GDM1 (cell line): ENCODE data around the gene TMEM44.
"Not testable (repeated sequence)": the region's sequence is repeated elsewhere in the genome, so short reads cannot be mapped to it uniquely, and the experiment has no call there.

Source experiments
- DNase-seq: peaks from one replicate; lab custom pipeline; 2025; lab: John Stamatoyannopoulos, UW

TMEM44 gene

GRCh38 chr3:194642769-194643168 is 9.6 kb upstream of the TMEM44 start:
- DNase-seq, result no peak

- DNase-seq, result no peak
Observed at GRCh38 chr3:194640829-194641228, 7.6 kb upstream of the TMEM44 start.

- DNase-seq, result no peak
Observed at GRCh38 chr3:194638991-194639605, 5.9 kb upstream of the TMEM44 start.

- no peak for DNase-seq
Observed at GRCh38 chr3:194637541-194638400, 4.6 kb upstream of the TMEM44 start.

- DNase-seq, result no peak
Observed at GRCh38 chr3:194637066-194637465, 3.8 kb upstream of the TMEM44 start.

- peak; percentile 64 for DNase-seq
Observed at GRCh38 chr3:194632809-194633348, 340 bp downstream of the TMEM44 start.

GRCh38 chr3:194632226-194632808 is 902 bp downstream of the TMEM44 start:
- no peak for DNase-seq

- DNase-seq, result no peak
Observed at GRCh38 chr3:194631696-194632095, 1.5 kb downstream of the TMEM44 start.

- DNase-seq, result not testable (repeated sequence)
Observed at GRCh38 chr3:194630681-194631080, 2.5 kb downstream of the TMEM44 start.

- no peak for DNase-seq
Observed at GRCh38 chr3:194624956-194625355, 8.3 kb downstream of the TMEM44 start.

GRCh38 chr3:194623449-194624290 is 9.5 kb downstream of the TMEM44 start:
- no peak for DNase-seq

GRCh38 chr3:194622621-194623340 is 10.4 kb downstream of the TMEM44 start:
- no peak for DNase-seq

GRCh38 chr3:194621947-194622346 is 11.3 kb downstream of the TMEM44 start:
- DNase-seq, result no peak

GRCh38 chr3:194620196-194620595 is 13.0 kb downstream of the TMEM44 start:
- no peak for DNase-seq

- DNase-seq, result no peak
Observed at GRCh38 chr3:194619741-194620140, 13.5 kb downstream of the TMEM44 start.

GRCh38 chr3:194618858-194619608 is 14.2 kb downstream of the TMEM44 start:
- no peak for DNase-seq

- no peak for DNase-seq
Observed at GRCh38 chr3:194617827-194618226, 15.4 kb downstream of the TMEM44 start.

- no peak for DNase-seq
Observed at GRCh38 chr3:194617143-194617671, 16.0 kb downstream of the TMEM44 start.

- DNase-seq, result no peak
Observed at GRCh38 chr3:194615226-194615625, 18.0 kb downstream of the TMEM44 start.

- no peak for DNase-seq
Observed at GRCh38 chr3:194612221-194612620, 21.0 kb downstream of the TMEM44 start.
